ENCODE data around the gene PANK2.

DNA sequence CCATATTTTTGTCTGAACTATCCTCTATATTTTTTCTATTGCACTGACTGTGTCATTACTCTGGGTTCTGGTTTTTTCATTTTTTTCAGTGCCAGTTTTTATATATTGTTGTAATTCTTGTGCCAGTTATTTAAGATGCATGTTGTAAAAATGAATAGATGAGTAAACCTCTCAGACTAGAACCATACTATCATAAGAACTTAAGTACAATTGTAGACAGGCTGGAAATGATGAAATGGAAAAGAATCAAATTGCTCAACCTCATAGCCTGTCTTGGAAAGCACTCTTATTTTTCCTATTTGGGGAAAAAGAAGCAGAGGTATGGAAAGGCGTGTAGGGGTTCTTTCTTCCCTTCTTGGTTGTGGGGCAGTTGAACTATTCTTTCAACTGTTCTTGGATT is 30.2 kb downstream of the PANK2 start:
- TF ChIP-seq GTF2F1 (IDR thresholded peaks at IDR 0.05; ENCODE audit: borderline replicate concordance, low read depth, low read length) (no peak), RXRA (IDR thresholded peaks at IDR 0.05; ENCODE audit: insufficient read depth, low read depth, low read length) (no peak), CHD2 (IDR thresholded peaks at IDR 0.05; ENCODE audit: low read length) (no peak), TCF12 (IDR thresholded peaks at IDR 0.05; ENCODE audit: low read depth, low read length) (no peak), POLR2A (IDR thresholded peaks at IDR 0.05; ENCODE audit: control extremely low read depth in 1 of 2, low read depth in 2 of 2, low read length in 2 of 2) (no peak), ZNF274 (IDR thresholded peaks at IDR 0.05; ENCODE audit: borderline replicate concordance, extremely low read depth, low read length) (no peak), POLR2AphosphoS5 (IDR thresholded peaks at IDR 0.05; ENCODE audit: low read depth, low read length) (no peak), ASH2L (IDR thresholded peaks at IDR 0.05; ENCODE audit: low read length) (no peak), TAF1 (IDR thresholded peaks at IDR 0.05; ENCODE audit: low read depth, low read length) (no peak), JUN (IDR thresholded peaks at IDR 0.05; ENCODE audit: low read depth, low read length) (no peak), EZH2 (IDR thresholded peaks at IDR 0.05; ENCODE audit: low read depth, low read length, severe bottlenecking) (no peak), RFX5 (IDR thresholded peaks at IDR 0.05; ENCODE audit: borderline replicate concordance, low read depth, low read length) (no peak)
- TF ChIP-seq, protein P1, sequence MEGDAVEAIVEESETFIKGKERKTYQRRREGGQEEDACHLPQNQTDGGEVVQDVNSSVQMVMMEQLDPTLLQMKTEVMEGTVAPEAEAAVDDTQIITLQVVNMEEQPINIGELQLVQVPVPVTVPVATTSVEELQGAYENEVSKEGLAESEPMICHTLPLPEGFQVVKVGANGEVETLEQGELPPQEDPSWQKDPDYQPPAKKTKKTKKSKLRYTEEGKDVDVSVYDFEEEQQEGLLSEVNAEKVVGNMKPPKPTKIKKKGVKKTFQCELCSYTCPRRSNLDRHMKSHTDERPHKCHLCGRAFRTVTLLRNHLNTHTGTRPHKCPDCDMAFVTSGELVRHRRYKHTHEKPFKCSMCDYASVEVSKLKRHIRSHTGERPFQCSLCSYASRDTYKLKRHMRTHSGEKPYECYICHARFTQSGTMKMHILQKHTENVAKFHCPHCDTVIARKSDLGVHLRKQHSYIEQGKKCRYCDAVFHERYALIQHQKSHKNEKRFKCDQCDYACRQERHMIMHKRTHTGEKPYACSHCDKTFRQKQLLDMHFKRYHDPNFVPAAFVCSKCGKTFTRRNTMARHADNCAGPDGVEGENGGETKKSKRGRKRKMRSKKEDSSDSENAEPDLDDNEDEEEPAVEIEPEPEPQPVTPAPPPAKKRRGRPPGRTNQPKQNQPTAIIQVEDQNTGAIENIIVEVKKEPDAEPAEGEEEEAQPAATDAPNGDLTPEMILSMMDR (IDR thresholded peaks at IDR 0.05; ENCODE audit: control extremely low read depth in 1 of 3, insufficient read depth in 1 of 3, low read depth in 1 of 3, low read length in 3 of 3) = no peak
- TF ChIP-seq, protein P2, sequence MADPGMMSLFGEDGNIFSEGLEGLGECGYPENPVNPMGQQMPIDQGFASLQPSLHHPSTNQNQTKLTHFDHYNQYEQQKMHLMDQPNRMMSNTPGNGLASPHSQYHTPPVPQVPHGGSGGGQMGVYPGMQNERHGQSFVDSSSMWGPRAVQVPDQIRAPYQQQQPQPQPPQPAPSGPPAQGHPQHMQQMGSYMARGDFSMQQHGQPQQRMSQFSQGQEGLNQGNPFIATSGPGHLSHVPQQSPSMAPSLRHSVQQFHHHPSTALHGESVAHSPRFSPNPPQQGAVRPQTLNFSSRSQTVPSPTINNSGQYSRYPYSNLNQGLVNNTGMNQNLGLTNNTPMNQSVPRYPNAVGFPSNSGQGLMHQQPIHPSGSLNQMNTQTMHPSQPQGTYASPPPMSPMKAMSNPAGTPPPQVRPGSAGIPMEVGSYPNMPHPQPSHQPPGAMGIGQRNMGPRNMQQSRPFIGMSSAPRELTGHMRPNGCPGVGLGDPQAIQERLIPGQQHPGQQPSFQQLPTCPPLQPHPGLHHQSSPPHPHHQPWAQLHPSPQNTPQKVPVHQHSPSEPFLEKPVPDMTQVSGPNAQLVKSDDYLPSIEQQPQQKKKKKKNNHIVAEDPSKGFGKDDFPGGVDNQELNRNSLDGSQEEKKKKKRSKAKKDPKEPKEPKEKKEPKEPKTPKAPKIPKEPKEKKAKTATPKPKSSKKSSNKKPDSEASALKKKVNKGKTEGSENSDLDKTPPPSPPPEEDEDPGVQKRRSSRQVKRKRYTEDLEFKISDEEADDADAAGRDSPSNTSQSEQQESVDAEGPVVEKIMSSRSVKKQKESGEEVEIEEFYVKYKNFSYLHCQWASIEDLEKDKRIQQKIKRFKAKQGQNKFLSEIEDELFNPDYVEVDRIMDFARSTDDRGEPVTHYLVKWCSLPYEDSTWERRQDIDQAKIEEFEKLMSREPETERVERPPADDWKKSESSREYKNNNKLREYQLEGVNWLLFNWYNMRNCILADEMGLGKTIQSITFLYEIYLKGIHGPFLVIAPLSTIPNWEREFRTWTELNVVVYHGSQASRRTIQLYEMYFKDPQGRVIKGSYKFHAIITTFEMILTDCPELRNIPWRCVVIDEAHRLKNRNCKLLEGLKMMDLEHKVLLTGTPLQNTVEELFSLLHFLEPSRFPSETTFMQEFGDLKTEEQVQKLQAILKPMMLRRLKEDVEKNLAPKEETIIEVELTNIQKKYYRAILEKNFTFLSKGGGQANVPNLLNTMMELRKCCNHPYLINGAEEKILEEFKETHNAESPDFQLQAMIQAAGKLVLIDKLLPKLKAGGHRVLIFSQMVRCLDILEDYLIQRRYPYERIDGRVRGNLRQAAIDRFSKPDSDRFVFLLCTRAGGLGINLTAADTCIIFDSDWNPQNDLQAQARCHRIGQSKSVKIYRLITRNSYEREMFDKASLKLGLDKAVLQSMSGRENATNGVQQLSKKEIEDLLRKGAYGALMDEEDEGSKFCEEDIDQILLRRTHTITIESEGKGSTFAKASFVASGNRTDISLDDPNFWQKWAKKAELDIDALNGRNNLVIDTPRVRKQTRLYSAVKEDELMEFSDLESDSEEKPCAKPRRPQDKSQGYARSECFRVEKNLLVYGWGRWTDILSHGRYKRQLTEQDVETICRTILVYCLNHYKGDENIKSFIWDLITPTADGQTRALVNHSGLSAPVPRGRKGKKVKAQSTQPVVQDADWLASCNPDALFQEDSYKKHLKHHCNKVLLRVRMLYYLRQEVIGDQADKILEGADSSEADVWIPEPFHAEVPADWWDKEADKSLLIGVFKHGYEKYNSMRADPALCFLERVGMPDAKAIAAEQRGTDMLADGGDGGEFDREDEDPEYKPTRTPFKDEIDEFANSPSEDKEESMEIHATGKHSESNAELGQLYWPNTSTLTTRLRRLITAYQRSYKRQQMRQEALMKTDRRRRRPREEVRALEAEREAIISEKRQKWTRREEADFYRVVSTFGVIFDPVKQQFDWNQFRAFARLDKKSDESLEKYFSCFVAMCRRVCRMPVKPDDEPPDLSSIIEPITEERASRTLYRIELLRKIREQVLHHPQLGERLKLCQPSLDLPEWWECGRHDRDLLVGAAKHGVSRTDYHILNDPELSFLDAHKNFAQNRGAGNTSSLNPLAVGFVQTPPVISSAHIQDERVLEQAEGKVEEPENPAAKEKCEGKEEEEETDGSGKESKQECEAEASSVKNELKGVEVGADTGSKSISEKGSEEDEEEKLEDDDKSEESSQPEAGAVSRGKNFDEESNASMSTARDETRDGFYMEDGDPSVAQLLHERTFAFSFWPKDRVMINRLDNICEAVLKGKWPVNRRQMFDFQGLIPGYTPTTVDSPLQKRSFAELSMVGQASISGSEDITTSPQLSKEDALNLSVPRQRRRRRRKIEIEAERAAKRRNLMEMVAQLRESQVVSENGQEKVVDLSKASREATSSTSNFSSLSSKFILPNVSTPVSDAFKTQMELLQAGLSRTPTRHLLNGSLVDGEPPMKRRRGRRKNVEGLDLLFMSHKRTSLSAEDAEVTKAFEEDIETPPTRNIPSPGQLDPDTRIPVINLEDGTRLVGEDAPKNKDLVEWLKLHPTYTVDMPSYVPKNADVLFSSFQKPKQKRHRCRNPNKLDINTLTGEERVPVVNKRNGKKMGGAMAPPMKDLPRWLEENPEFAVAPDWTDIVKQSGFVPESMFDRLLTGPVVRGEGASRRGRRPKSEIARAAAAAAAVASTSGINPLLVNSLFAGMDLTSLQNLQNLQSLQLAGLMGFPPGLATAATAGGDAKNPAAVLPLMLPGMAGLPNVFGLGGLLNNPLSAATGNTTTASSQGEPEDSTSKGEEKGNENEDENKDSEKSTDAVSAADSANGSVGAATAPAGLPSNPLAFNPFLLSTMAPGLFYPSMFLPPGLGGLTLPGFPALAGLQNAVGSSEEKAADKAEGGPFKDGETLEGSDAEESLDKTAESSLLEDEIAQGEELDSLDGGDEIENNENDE (IDR thresholded peaks at IDR 0.05; ENCODE audit: insufficient replicate concordance, low read length) = no peak
